ENCODE results near the gene NAA60. TPM values are rescaled to one million over a fixed set of nuclear protein-coding genes. Genes with fewer than 3 reads are reported as not detected.
A peak's percentile ranks its signal among the peaks of the same experiment; 100 is the strongest.

Gene NAA60
- total and polyA plus RNA-seq, 12 donors, result 16.9 to 96.3 (median 52.3) TPM

DNA sequence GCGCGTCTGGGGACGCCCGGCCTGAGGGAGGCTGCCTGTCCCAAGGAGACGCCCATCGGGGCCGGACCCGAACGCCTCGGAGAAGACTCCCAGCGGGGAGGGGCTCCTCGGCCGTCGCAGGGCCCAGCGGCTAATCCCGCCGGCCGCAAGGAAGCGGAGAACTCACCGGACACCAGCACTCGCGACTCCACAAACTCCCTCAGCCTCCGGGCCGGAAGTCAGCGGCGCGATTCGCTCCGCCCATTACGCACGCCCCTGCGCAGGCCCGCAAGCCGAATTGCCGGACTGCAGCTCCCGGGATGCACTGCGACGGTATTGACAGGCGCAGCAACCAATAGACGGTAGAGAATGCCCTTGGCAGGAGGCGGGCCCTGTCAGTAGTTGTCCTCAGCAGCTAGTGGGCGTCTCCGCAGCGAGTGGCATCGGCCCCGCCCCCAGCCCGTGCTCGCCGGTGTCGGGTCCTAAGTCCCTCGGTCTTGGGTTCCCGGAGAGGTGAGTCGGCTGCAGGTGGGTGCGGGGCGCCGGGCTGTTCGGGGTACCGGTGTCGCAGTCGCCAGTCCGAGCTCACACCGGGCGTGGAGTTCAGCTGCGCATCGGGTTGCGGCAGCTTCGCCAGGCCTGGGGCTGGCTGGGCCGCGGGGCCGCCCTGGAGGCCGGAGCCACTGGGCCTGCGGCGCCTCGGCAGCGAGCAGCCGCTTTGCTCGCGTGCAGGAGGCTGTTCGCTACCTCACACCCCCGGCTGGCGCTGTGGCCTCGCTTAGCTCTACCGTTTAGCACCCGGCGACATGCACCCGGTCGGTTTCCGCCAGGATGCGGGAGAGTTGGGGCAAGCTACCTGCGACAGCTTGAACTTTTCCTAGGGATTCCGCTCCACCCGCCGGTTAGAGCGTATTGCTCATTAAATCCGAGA lies 42.4 kb upstream of the NAA60 start, which contains the start of the genes ZNF174 and ZSCAN32:
ZNF174 (plus strand) TSS at position 437 of the 910 bp plus-strand sequence. CDS start 790 bp downstream, outside the sequence.
ZSCAN32 (minus strand) TSS at position 226 of the 910 bp plus-strand sequence. CDS start 3,447 bp downstream, outside the sequence.
- TF ChIP-seq CTCF (IDR thresholded peaks at IDR 0.05) (peak in 1 of 6 experiments; percentile 5), POLR2A (IDR thresholded peaks at IDR 0.05) (peak; percentile 28 to 80)
- intact Hi-C loops (cut with DNase I), result loop anchor here in 1 of 2 donors (10.0 kb wide), 1 partner anchor 86 kb away; no protein-coding TSS in a partner anchor
- DNase-seq, result peak; percentile 99 to 100 (median 99)
- Histone ChIP-seq H3K27me3 (no peaks in the 10 kb centered on the region), H3K4me1 (replicated peaks in 1 of 2) (peaks cover 7 to 17% of the 10 kb centered on the region in 2 donors), H3K36me3 (replicated peaks in 1 of 2) (peaks cover 0 to 16% of the 10 kb centered on the region in 2 donors), H3K4me3 (peak within 1 kb of the TSS; percentile 58 to 87 (median 74)), H3K27ac (peak within 1 kb of the TSS; percentile 66 to 89 (median 82)), H3K9me3 (replicated peaks in 1 of 3) (peaks cover 2 to 6% (median 2%) of the 10 kb centered on the region in 3 donors)
- WGBS, 4 donors, result 0 to 1% (median 0%) methylated on average over 17 to 95 of the region's 95 CpGs

GRCh38 chr16:3401719-3402397 lies 41.6 kb upstream of the NAA60 start:
- Histone ChIP-seq H3K9me3 (replicated peaks in 1 of 3) (peaks cover 6 to 10% (median 9%) of the 10 kb centered on the region in 3 donors), H3K27me3 (no peaks in the 10 kb centered on the region), H3K27ac (peak overlapping the region in 4 of 5 donors; percentile 66 to 89 (median 81)), H3K4me3 (peak overlapping the region; percentile 17 to 76 (median 56)), H3K4me1 (replicated peaks in 1 of 2) (peaks cover 7 to 17% of the 10 kb centered on the region in 2 donors), H3K36me3 (replicated peaks in 1 of 2) (peaks cover 0 to 17% of the 10 kb centered on the region in 2 donors)
- intact Hi-C loops (cut with DNase I), result loop anchor here in 1 of 2 donors (10.0 kb wide), 1 partner anchor 87 kb away; no protein-coding TSS in a partner anchor
- TF ChIP-seq POLR2A (IDR thresholded peaks at IDR 0.05) (no peak), CTCF (IDR thresholded peaks at IDR 0.05) (no peak)
- no peak for DNase-seq
- WGBS, 4 donors, result 41 to 45% (median 43%) methylated on average over 16 to 17 of the region's 17 CpGs

- Histone ChIP-seq H3K36me3 (replicated peaks in 1 of 2) (peaks cover 0 to 17% of the 10 kb centered on the region in 2 donors), H3K9me3 (replicated peaks in 1 of 3) (peaks cover 15 to 58% (median 15%) of the 10 kb centered on the region in 3 donors), H3K27me3 (no peaks in the 10 kb centered on the region), H3K4me1 (replicated peaks in 1 of 2) (no peaks in the 10 kb centered on the region), H3K4me3 (peak overlapping the region in 1 of 4 donors; percentile 3), H3K27ac (no peak overlapping the region)
- intact Hi-C loops (cut with DNase I), result loop anchor here in 1 of 2 donors (10.0 kb wide), 1 partner anchor 94 kb away; no protein-coding TSS in a partner anchor
- TF ChIP-seq CTCF (IDR thresholded peaks at IDR 0.05) (no peak), POLR2A (IDR thresholded peaks at IDR 0.05) (no peak)
- 93 to 98% (median 96%) methylated on average over 12 of the region's 12 CpGs for WGBS, 4 donors
- no peak for DNase-seq
Observed at GRCh38 chr16:3408561-3409197, 34.8 kb upstream of the NAA60 start.

Data from adrenal gland (tissue), 12 donors.